GM23248 (cell line): ENCODE measurements around the gene DENND11. TPM values are rescaled to one million over a fixed set of nuclear protein-coding genes. Genes with fewer than 3 reads are reported as not detected.

Source experiments
- DNase-seq: peaks from one replicate; pipeline ENCODE4 v3.0.0-alpha.2; 2015
- H2AFZ ChIP-seq: fragments of 200-600 bp; sonication (generic); 2 replicates; pipeline ENCODE4 v1.6.1; 2016; ENCODE audit warnings: antibody characterized with exemption
- H3F3A ChIP-seq: fragments of 200-600 bp; sonication (generic); 2 replicates; pipeline ENCODE4 v1.6.1; 2016; ENCODE audit warnings: mild to moderate bottlenecking, antibody characterized with exemption, mixed run types; ENCODE audit not compliant: insufficient read depth
- H3K27ac ChIP-seq: fragments of 200-600 bp; sonication (generic); 2 replicates; pipeline ENCODE4 v1.5.1; 2016; ENCODE audit warnings: mild to moderate bottlenecking
- H3K27me3 ChIP-seq: fragments of 200-600 bp; sonication (generic); replicated peaks from 2 replicates; pipeline ENCODE4 v1.6.1; 2016; ENCODE audit warnings: mild to moderate bottlenecking; ENCODE audit not compliant: insufficient read depth
- H3K36me3 ChIP-seq: fragments of 200-600 bp; sonication (generic); 2 replicates; pipeline ENCODE4 v1.6.1; 2016; ENCODE audit warnings: low read depth, mild to moderate bottlenecking
- H3K4me1 ChIP-seq: fragments of 200-600 bp; sonication (generic); 2 replicates; pipeline ENCODE4 v1.6.1; 2016; ENCODE audit warnings: mild to moderate bottlenecking; ENCODE audit not compliant: insufficient read depth
- H3K4me2 ChIP-seq: fragments of 200-600 bp; sonication (generic); one replicate; pipeline ENCODE4 v1.6.1; 2016; ENCODE audit warnings: mild to moderate bottlenecking; ENCODE audit not compliant: unreplicated experiment
- H3K4me3 ChIP-seq: fragments of 200-600 bp; sonication (generic); 2 replicates; pipeline ENCODE4 v1.5.1; 2016; ENCODE audit warnings: mild to moderate bottlenecking
- H3K79me2 ChIP-seq: fragments of 200-600 bp; sonication (generic); 2 replicates; pipeline ENCODE4 v1.6.1; 2016; ENCODE audit warnings: mild to moderate bottlenecking; ENCODE audit not compliant: insufficient read depth
- H3K9ac ChIP-seq: fragments of 200-600 bp; sonication (generic); 2 replicates; pipeline ENCODE4 v1.6.1; 2016; ENCODE audit warnings: mild to moderate bottlenecking
- H3K9me2 ChIP-seq: fragments of 200-600 bp; sonication (generic); 2 replicates; pipeline ENCODE4 v1.6.1; 2016; ENCODE audit warnings: mixed run types, mild to moderate bottlenecking, moderate library complexity; ENCODE audit not compliant: insufficient read depth
- H3K9me3 ChIP-seq: fragments of 200-600 bp; sonication (generic); one replicate; pipeline ENCODE4 v1.6.1; 2017; ENCODE audit warnings: low read depth
- H4K20me1 ChIP-seq: fragments of 200-600 bp; sonication (generic); 2 replicates; pipeline ENCODE4 v1.6.0; 2016; ENCODE audit not compliant: insufficient read depth
- EZH2 ChIP-seq: fragments of 200-600 bp; sonication (generic); IDR thresholded peaks from 2 replicates; pipeline ENCODE4 v1.6.1; 2018; ENCODE audit warnings: antibody characterized with exemption, mild to moderate bottlenecking; ENCODE audit not compliant: insufficient read depth, poor library complexity, severe bottlenecking
- EZH2phosphoT487 ChIP-seq: fragments of 200-600 bp; sonication (generic); IDR thresholded peaks from 2 replicates; pipeline ENCODE4 v1.6.1; 2018; ENCODE audit warnings: antibody characterized with exemption, moderate library complexity, mild to moderate bottlenecking, low read depth; ENCODE audit not compliant: insufficient read depth
- WGBS, 2 experiments: methylation state at CpG; one replicate each; pipeline ENCODE4 v1.1.6; 2015 to 2017; ENCODE audit warnings: low lambda C conversion rate in 2 of 2, low coverage in 1 of 2; ENCODE audit errors: missing lambda C conversion rate in 2 of 2; 5-methylcytosine and 5-hydroxymethylcytosine counted together
- in situ Hi-C: fragments of 300-500 bp; cut with MboI; formaldehyde crosslinking; loops from 2 replicates; pipeline ENCODE4 v1.15.0; 2020
- polyA plus RNA-seq: library from polyadenylated mRNA; unstranded; fragments of >200 nt; fragmentation: Nextera tagmentation; extraction: Ambion mirVana; gene quantifications from 2 replicates; pipeline ENCODE4 v1.2.1, GENCODE V29; 2016
- total RNA-seq: library from RNA; depleted of rRNA; stranded (reverse); fragments of >200 nt; shearing (Covaris generic); gene quantifications from 2 replicates; pipeline ENCODE4 v1.2.3, GENCODE V29; 2014

The DENND11 gene
- total and polyA plus RNA-seq, 2 experiments from 2014 or later = 0.43 to 3.0 TPM

DNA sequence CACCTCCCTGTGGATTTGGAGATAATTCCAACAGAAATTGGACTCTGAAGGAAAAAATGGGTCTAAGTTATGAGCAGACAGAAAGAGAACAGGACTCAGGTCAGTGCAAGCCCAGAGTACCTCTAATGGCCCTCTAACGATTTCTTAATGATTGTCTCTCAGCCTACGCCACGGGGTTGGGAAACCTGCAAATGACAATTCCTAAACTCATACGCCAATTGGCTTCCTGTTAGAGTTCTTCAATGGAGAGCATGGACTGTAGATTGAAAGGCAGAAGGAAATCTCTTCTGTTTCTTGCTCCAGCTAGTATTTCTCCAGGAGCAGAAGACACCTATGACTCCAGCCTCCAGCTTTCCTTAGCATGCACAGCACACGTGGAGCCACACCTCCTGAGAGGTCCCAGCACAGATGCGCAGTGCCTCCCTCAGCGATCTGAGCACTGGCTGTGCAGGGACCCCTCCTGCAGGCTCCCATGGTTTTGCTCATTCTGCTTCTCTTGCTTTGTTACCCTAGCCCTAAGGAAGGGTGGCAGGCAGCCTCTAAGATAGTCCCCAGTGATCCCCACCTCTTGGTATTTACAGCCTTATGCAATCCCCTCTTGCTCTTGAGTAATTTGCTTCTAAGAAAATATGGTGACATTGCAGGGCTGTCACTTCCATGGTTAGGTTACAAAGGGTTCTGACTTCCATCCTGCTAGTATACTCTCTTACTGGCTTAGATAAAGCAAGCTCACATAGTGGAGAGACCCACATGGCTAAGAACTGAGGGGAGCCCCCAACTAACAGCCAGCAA lies 30.1 kb downstream of the DENND11 start:
- 90 to 93% methylated on average over 7 of the region's 7 CpGs for WGBS, 2 experiments
- H3K4me1 ChIP-seq = no peaks in the 10 kb centered on the region
- H3K9ac ChIP-seq = no peak overlapping the region
- H3K27me3 ChIP-seq = no peaks in the 10 kb centered on the region
- H3K27ac ChIP-seq = no peak overlapping the region
- no peaks in the 10 kb centered on the region for H3K9me2 ChIP-seq
- H3K36me3 ChIP-seq = no peaks in the 10 kb centered on the region
- H3K79me2 ChIP-seq = no peaks in the 10 kb centered on the region
- no peak for DNase-seq
- no peak overlapping the region for H3K4me3 ChIP-seq
- no peak overlapping the region for H3K4me2 ChIP-seq
- H3K9me3 ChIP-seq = no peaks in the 10 kb centered on the region
- in situ Hi-C loops = no loop called here
- H3F3A ChIP-seq = no peaks in the 10 kb centered on the region
- no peaks in the 10 kb centered on the region for H4K20me1 ChIP-seq
- H2AFZ ChIP-seq = no peak overlapping the region
- TF ChIP-seq EZH2phosphoT487 = no peak
- TF ChIP-seq EZH2 = no peak

DNA sequence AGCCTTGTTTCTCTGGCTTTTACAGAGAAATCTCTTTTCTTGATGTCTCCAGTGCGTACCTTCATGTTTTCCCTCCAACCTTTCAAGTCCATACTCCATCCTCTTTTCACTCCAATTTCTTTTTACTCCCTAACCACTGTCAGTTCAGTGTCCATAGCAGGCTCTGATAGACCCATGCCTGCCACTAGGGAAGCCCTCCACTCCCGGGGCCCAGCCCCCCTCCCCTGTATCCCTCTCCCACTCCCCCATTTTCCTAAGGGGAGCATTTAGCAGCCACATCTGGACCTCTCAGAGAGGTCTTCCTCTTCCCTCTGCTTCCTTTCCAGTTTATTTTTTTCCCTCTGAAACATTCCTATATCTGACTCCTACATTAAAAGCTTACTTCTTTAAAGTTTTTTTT lies 33.1 kb downstream of the DENND11 start:
- no peak overlapping the region for H3K27ac ChIP-seq
- no peak overlapping the region for H3K4me3 ChIP-seq
- H3K9ac ChIP-seq = no peak overlapping the region
- H3K4me2 ChIP-seq = no peak overlapping the region
- H3K27me3 ChIP-seq = no peaks in the 10 kb centered on the region
- TF ChIP-seq EZH2 = no peak
- no peak for TF ChIP-seq EZH2phosphoT487
- 77 to 80% methylated on average over 2 of the region's 2 CpGs for WGBS, 2 experiments
- H3K36me3 ChIP-seq = no peaks in the 10 kb centered on the region
- in situ Hi-C loops = no loop called here
- H3K9me3 ChIP-seq = no peaks in the 10 kb centered on the region
- H3K4me1 ChIP-seq = no peaks in the 10 kb centered on the region
- no peak overlapping the region for H2AFZ ChIP-seq
- no peaks in the 10 kb centered on the region for H3K9me2 ChIP-seq
- no peaks in the 10 kb centered on the region for H3K79me2 ChIP-seq
- no peaks in the 10 kb centered on the region for H4K20me1 ChIP-seq
- DNase-seq = no peak
- no peaks in the 10 kb centered on the region for H3F3A ChIP-seq

DNA sequence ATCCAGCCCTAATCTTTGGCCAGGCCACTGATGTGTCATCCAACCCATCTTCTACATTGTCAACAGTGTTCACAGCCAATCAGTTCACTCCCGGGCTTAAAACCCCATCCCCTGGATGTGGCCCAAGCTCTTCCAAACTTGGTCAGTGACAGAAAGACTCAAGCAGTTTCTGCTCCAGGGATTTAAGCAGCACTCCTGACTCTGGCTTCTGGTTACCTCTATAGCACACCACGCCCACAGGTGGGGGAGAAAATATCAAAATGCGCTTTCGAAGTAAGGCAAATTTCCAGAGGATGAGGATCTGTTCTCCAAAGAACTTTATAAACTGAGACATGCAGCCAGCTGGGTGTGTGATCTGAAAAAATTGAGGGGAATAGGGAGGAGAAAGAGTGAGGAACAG lies 35.9 kb downstream of the DENND11 start:
- H4K20me1 ChIP-seq = no peaks in the 10 kb centered on the region
- 66 to 68% methylated on average over 4 of the region's 4 CpGs for WGBS, 2 experiments
- no peak for DNase-seq

DNA sequence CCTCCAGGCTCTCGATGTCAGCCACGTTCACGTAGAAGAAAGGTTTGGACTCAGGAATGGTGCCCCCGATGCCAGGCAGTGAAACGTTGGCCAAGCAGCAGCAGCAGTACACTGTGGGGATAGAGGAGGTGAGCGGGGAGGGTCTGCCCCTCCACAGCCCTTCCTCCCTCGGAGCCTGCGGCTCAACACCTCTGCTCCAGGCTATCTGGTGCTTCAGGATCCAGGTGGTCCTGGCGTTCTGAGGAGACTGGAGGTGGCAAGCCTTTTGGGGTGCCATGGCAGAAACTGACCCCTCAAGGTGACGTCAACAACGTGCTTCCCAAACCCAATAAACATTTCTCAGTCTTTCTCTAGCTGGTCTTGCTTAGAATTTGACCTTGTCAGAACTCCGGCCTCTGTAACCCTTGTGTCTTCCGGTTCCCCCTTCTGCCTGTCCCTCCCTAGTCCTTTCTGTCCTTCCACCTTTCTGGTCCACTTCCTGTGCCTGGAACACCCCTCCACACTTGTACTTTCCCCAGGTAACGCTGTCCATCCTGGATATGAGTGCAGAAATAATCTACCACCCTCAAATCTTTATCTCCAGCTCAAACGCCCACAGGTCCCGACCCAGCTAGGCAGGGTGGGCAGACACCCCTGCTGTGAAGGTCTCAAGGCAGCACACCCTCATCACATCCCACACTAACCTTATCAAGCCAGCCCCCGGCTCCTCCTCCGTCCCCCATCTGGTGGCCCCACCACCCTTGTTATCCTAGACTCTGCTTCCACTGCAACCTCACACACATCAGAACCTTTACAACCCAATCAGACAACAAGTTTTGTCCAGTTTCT lies 36.5 kb downstream of the DENND11 start:
- Histone ChIP-seq H3K9me3 (no peaks in the 10 kb centered on the region), H4K20me1 (no peaks in the 10 kb centered on the region), H3K4me2 (no peak overlapping the region), H3K36me3 (peaks cover 5% of the 10 kb centered on the region; the same call in 1 of the 2 replicates), H3K27me3 (no peaks in the 10 kb centered on the region), H2AFZ (no peak overlapping the region), H3K4me3 (no peak overlapping the region), H3K79me2 (no peaks in the 10 kb centered on the region), H3K4me1 (no peaks in the 10 kb centered on the region), H3K9ac (no peak overlapping the region), H3F3A (no peaks in the 10 kb centered on the region), H3K9me2 (no peaks in the 10 kb centered on the region), H3K27ac (no peak overlapping the region)
- TF ChIP-seq EZH2phosphoT487 = no peak
- TF ChIP-seq EZH2 = no peak
- DNase-seq = no peak
- WGBS, 2 experiments = 89 to 93% methylated on average over 17 to 18 of the region's 18 CpGs
- in situ Hi-C loops = no loop called here

More for the DNA sequence above, 35.9 kb downstream of the DENND11 start:
- Histone ChIP-seq H3K27ac (no peak overlapping the region), H3K4me2 (no peak overlapping the region), H3F3A (no peaks in the 10 kb centered on the region), H3K4me1 (no peaks in the 10 kb centered on the region), H3K36me3 (peaks cover 5% of the 10 kb centered on the region; the same call in 1 of the 2 replicates), H3K9me3 (no peaks in the 10 kb centered on the region), H3K9me2 (no peaks in the 10 kb centered on the region), H3K9ac (no peak overlapping the region), H3K4me3 (no peak overlapping the region), H3K79me2 (no peaks in the 10 kb centered on the region), H3K27me3 (no peaks in the 10 kb centered on the region), H2AFZ (no peak overlapping the region)
- TF ChIP-seq EZH2 (no peak), EZH2phosphoT487 (no peak)
- in situ Hi-C loops = no loop called here
